Mesothelial cell of epicardium (in vitro differentiated cells): ENCODE measurements around the gene LY6G6F. TPM values are rescaled to one million over a fixed set of nuclear protein-coding genes. Genes with fewer than 3 reads are reported as not detected.

Experiments
- DNase-seq, 2 experiments: peaks; one replicate each; pipeline ENCODE4 v3.0.0; 2021; ENCODE audit warnings: low spot score in 2 of 2; ENCODE audit not compliant: unreplicated experiment in 2 of 2
- H3K27ac Mint-ChIP-seq: 2 replicates; pipeline ENCODE4 v1.8.0; 2021; ENCODE audit warnings: mixed read lengths
- H3K27me3 Mint-ChIP-seq: 2 replicates; pipeline ENCODE4 v1.8.0; 2021; ENCODE audit warnings: low read depth, mixed read lengths
- H3K36me3 Mint-ChIP-seq: 2 replicates; pipeline ENCODE4 v1.8.0; 2021; ENCODE audit warnings: mixed read lengths
- H3K4me1 Mint-ChIP-seq: 2 replicates; pipeline ENCODE4 v1.8.0; 2021; ENCODE audit warnings: mixed read lengths
- H3K4me3 Mint-ChIP-seq: 2 replicates; pipeline ENCODE4 v1.8.0; 2021; ENCODE audit warnings: mild to moderate bottlenecking, moderate library complexity, mixed read lengths
- H3K9me3 Mint-ChIP-seq: 2 replicates; pipeline ENCODE4 v1.8.0; 2021; ENCODE audit warnings: mixed read lengths
- total RNA-seq: library from RNA; stranded (reverse); gene quantifications from 3 replicates; pipeline ENCODE4 v1.2.1, GENCODE V29; 2021
- TF ChIP-seq, protein P1 (sequence below): fragments of 200-600 bp; sonication (generic); IDR thresholded peaks from one replicate; pipeline ENCODE4 v1.5.0; 2021; ENCODE audit warnings: antibody characterized with exemption; ENCODE audit not compliant: unreplicated experiment

The LY6G6F gene
- total RNA-seq, 1 donor from 2014 or later = not detected

DNA sequence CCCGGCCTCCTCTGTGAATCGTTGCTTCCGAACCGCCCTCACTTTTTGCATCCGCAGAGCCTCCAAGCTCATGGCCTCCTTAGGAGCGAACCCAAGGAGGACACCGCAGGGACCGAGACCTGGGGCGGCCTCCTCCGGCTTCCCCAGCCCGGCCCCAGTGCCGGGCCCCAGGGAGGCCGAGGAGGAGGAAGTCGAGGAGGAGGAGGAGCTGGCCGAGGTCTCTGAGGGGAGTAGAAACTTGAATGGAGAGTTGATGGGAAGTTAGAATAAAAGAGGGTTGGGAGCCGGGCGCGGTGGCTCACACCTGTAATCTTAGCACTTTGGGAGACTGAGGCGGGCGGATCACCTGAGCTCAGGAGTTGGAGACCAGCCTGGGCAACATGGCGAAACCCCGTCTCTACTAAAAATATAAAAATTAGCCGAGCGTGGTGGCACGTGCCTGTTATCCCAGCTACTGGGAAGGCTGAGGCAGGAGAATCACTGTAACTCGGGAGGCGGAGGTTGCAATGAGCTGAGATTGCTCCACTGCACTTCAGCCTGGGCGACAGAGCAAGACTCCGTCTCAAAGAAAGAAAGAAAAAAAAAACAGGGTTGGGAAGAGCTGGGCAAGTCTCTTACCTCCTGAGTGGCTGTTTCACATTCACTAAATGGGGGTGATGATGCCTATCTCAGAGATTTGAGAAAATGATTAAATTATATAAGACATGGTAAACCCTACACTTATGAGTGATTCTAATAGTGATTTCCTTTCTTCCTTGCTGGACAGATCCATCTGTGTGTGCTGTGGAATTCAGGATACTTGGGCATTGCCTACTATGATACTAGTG is 33.9 kb downstream of the LY6G6F start:
- DNase-seq = no peak
- no peaks in the 10 kb centered on the region for H3K27me3 Mint-ChIP-seq
- TF ChIP-seq, protein P1, sequence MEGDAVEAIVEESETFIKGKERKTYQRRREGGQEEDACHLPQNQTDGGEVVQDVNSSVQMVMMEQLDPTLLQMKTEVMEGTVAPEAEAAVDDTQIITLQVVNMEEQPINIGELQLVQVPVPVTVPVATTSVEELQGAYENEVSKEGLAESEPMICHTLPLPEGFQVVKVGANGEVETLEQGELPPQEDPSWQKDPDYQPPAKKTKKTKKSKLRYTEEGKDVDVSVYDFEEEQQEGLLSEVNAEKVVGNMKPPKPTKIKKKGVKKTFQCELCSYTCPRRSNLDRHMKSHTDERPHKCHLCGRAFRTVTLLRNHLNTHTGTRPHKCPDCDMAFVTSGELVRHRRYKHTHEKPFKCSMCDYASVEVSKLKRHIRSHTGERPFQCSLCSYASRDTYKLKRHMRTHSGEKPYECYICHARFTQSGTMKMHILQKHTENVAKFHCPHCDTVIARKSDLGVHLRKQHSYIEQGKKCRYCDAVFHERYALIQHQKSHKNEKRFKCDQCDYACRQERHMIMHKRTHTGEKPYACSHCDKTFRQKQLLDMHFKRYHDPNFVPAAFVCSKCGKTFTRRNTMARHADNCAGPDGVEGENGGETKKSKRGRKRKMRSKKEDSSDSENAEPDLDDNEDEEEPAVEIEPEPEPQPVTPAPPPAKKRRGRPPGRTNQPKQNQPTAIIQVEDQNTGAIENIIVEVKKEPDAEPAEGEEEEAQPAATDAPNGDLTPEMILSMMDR = no peak
- H3K36me3 Mint-ChIP-seq = peaks cover 2% of the 10 kb centered on the region
- H3K27ac Mint-ChIP-seq = peak overlapping the region; percentile 95
- peaks cover 51% of the 10 kb centered on the region for H3K4me1 Mint-ChIP-seq
- peak overlapping the region; percentile 85 for H3K4me3 Mint-ChIP-seq
- H3K9me3 Mint-ChIP-seq = no peaks in the 10 kb centered on the region

DNA sequence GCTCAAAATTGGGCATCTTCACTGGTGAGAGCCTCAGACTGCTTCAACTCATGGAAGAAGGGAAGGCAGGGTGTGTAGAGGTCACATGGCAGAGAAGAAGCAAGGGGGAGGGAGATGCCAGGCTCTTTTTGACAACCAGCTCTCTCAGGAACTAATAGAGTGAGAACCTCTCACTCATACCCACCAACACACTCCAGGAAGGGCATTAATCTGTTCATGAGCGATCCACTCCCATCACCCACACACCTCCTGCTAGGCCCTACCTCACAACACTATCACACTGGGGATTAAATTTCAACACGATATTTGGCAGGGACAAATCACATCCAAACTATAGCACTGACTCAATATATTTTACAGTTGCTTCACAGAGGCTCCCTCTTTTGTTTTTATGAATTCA is 35.1 kb downstream of the LY6G6F start:
- Mint-ChIP-seq H3K36me3 (peaks cover 2% of the 10 kb centered on the region), H3K4me1 (peaks cover 41% of the 10 kb centered on the region), H3K27ac (no peak overlapping the region), H3K9me3 (no peaks in the 10 kb centered on the region), H3K27me3 (no peaks in the 10 kb centered on the region), H3K4me3 (no peak overlapping the region)
- DNase-seq = no peak
- TF ChIP-seq, protein P1 = no peak

DNA sequence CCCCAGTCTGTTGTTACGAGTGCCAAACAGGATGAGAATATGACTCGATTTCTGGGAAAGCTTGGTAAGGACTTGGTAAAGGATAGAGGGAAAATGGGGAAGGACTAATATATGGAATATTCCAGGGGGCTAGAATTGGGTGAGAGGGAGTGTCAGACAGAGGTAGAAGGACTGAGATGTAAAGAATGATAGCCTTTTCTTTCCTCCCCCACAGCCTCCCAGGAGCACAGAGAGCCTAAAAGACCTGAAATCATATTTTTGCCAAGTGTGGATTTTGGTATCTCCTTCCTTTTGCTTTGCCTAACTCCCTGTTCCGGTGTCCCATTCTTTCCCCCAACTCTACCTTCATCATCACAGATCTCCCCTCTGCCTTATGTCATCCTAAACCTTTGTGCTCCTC is 36.2 kb downstream of the LY6G6F start:
- TF ChIP-seq, protein P1 = no peak
- H3K27ac Mint-ChIP-seq = no peak overlapping the region
- no peak overlapping the region for H3K4me3 Mint-ChIP-seq
- H3K36me3 Mint-ChIP-seq = peaks cover 2% of the 10 kb centered on the region
- no peak for DNase-seq
- no peaks in the 10 kb centered on the region for H3K9me3 Mint-ChIP-seq
- H3K27me3 Mint-ChIP-seq = no peaks in the 10 kb centered on the region
- H3K4me1 Mint-ChIP-seq = peaks cover 30% of the 10 kb centered on the region

DNA sequence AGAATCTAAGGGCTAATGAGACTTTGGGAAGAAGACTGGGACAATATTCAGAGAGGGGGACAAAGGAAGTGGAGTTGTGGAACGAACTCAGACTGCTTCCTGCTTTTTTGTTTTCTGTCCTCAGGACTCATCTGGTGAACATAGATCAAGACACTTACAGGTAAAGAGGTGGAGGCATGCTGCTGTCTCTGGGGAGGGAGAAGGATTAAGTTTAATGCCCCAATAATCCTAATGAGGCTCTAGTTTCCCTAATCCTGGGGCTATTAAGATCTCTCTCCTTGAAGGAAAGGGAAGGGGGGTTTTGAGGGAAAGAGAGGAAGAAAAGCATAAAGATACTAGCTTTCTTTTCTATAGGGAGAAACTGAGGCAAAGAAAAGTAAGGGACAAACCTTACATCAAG is 37.8 kb downstream of the LY6G6F start:
- peaks cover 15% of the 10 kb centered on the region for H3K4me1 Mint-ChIP-seq
- peaks cover 5% of the 10 kb centered on the region for H3K36me3 Mint-ChIP-seq
- no peaks in the 10 kb centered on the region for H3K9me3 Mint-ChIP-seq
- TF ChIP-seq, protein P1 = no peak
- no peak overlapping the region for H3K4me3 Mint-ChIP-seq
- H3K27me3 Mint-ChIP-seq = no peaks in the 10 kb centered on the region
- H3K27ac Mint-ChIP-seq = no peak overlapping the region
- DNase-seq = no peak

DNA sequence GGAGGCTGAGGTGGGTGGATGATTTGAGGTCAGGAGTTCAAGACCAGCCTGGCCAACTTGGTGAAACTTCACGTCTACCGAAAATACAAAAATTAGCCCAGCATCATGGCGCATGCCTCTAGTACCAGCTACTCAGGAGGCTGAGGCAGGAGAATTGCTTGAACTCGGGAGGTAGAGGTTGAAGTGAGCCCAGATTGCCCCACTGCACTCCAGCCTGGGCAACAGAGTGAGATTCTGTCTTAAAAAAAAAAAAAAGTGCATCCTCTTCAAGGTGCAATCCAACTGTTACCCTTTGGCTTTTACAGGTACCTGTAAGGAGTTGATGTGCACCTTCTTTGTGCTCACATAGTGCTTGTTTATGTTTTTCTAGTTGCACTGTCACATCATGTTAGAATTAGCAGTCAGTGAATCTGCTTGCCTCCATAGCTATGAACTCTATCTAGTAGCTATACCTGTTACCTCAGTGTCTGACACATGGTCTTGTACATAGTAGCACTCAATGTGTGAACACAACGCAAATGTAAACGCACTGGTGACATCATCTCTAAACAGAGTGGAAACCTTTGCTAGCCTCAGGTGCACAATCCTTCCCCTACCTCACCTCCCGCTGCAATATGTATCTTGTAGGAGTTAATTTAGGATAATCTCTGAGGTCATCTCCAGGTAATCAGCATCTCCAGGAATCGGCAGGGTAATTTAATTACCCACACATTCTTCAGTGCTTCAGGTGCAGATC is 42.8 kb downstream of the LY6G6F start:
- Mint-ChIP-seq H3K27ac (no peak overlapping the region), H3K36me3 (peaks cover 3% of the 10 kb centered on the region), H3K4me1 (no peaks in the 10 kb centered on the region), H3K4me3 (no peak overlapping the region), H3K9me3 (no peaks in the 10 kb centered on the region), H3K27me3 (no peaks in the 10 kb centered on the region)
- no peak for DNase-seq
- TF ChIP-seq, protein P1 = no peak
